GM19035 (cell line): ENCODE data around the gene RFK.

Source experiments
- ATAC-seq: cut with Tn5 transposase; IDR thresholded peaks from one replicate; pipeline ENCODE4 v1.9.1; 2021; ENCODE audit not compliant: unreplicated experiment

Gene RFK

DNA sequence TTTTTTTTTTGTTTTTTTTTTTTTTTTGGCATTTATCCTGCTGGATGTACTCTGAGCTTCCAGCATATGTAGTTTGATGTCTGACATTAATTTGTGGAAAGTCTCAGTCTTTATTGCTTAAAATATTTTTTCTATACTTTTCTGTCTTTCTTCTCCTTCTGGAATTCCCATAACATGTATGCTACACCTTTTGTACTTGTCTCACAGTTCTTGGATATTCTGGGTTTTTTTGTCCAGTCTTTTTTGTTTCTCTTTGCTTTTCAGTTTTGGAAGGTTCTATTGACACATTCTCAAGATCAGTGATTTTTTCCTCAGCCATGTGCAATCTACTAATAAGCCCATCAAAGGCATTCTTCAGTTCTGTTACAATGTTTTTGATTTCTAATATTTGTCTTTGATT lies 19.4 kb upstream of the RFK start:
- ATAC-seq: no peak

DNA sequence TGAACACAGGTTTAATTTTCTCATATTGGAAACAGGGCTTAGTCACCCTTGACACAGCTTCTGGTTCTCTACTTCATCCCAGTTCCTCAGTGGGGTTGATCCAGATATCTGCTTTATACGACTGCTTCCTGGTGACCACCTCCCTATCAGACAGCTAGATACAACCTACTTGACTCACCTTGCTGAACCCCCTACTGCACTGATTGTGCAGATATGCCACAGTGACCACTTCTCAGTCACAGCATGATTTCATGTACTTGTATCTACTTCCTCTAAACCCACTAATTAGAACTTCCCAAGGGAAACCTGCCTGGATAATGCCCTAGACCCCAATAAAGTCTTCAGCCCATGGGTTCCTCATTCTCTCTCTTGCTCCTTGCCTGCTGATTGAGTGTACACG lies 18.4 kb upstream of the RFK start:
- no peak for ATAC-seq

DNA sequence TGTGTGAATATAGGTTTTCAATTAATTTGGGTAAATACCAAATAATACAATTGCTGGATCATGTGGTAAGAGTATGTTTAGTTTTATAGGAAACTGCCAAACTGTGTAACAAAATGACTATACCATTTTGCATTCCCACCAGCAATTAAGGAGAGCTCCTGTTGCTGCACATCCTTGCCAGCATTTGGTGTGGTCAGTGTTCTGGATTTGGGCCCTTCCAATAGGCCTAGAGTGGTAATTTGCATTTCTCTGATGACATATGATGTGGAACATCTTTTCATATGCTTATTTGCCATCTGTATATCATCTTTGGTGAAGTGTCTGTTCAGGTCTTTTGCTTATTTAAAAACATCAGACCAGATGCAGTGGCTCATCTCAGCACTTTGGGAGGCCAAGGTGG lies 11.6 kb upstream of the RFK start:
- no peak for ATAC-seq

DNA sequence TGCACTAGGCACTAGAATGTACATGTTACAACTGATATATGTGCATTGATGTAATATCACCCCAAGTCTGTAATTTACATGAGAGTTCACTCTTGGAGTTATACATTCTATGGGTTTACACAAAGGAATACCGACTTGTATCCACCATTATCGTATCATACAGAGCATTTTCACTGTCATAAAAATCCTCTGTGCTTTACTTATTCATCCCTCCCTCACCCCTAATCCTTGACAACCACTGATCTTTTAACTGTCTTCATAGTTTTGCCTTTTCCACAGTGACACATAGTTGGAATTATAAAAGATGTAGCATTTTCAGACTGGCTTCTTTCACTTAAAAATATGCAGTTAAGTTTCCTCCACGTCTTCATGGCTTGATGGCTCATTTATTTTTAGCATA lies 11.1 kb upstream of the RFK start:
- no peak for ATAC-seq

DNA sequence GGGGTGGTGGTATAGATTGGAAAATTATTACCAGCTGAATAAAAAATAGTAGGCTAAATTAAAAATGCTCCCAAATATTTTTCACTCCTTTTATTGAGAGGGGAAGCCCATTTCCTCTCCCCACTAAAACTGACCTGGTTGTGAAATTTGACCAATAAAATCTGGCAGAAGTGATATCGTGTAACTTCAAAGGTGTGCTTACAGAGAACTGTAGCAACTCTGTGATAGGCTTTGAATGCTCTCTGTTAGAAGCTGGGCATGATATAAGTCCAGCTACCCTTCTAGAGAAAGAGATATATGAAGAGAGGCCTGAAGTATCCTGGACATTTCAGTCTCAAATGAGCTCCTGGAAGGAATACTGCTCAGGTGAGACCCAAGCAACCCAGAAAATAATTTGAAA lies 10.2 kb upstream of the RFK start:
- ATAC-seq: no peak

DNA sequence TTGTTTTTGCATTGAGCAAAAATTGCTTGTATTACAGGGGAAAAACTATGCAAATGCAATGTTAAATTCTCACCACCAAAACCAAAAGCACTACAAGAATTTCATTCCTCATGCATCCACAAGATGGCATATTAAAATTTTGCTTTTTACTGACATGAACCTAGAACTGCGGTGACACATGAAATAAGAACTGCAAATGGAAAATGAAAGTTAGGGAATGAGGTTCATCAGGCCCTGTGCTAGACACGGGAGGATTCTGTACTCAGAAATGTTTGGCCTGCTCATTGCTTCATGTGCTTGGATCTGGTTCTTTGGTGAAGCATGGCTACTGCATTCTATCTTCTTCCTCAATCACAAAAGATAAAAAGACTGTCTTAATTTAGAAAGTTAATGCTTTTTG lies 9.1 kb upstream of the RFK start:
- ATAC-seq: peak; percentile 89

DNA sequence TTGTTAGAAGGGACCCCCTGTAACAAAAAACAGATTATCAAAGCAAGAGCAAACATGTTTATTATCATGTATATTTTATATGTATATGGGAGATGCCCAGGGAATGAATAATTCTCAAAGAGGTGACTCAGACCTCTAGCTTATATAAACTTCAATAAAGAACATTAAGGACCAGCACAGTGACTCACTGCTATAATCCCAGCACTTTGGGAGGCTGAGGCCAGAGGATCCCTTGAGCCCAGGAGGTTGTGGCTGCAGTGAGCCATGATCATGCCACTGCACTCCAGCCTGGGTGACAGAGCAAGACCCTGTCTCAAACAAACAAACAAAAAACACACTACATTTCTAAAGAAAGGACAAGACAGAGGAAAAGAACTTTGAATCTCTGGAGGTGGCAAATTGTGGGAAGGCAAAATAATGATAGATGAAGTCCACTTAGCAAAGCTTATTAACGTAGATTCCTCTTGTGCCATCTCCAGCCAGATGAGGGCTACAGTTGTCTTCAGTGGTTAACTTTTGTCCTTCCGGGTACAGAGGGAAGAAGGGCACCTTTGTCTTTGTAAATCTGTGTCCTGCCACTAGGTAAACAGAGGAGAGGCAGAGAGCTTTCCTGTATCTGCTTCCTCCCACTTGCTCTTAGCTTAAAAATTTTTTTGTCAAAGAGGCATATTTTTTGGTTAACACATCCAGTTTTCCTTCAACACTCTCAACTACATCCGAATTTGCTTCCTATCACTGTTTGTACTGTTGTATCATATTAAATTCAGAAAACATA lies 7.5 kb upstream of the RFK start:
- no peak for ATAC-seq

DNA sequence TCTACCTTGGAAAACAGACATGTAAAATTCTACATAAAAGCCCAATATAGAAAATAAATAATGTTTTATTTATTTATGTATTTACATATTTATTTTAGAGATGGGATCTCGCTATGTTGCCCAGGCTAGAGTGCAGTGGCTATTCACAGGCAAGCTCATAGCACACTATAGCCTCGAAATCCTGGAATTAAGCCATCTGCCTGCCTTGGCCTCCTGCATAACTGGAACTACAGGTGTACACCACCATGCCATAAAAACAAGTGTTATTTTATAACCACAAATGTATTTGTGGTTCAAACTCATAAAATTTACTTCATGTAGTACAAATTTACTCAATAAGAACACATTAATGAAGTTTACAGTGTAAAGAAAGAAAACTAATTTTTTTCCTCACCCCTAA lies 7.0 kb upstream of the RFK start:
- ATAC-seq: no peak

DNA sequence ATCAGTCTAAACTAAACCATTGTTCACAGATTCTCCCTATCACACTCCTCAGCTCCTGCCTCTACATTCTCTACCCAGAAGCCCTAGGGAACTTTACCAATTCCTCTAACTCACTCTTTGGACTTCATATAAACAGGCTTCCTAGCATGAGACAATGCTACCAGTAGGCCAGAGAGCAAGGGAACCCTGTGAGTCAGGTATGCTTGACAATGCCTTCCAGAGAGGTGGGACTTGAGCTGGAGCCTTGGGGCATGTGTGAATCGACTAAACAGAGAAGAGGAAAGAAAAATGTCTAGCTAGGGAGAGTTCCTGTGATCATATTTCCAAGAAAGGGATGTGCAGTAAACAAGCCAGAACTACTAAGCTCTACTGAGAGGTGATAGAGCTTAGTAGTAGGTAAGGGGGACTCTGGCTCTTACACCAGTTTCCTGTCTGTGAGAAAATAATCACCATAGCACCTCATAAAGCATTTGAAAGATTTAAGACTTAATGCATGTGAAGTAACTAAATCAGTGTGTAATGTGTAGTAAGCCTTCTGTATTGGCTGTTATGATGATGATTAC lies 6.4 kb upstream of the RFK start:
- no peak for ATAC-seq

DNA sequence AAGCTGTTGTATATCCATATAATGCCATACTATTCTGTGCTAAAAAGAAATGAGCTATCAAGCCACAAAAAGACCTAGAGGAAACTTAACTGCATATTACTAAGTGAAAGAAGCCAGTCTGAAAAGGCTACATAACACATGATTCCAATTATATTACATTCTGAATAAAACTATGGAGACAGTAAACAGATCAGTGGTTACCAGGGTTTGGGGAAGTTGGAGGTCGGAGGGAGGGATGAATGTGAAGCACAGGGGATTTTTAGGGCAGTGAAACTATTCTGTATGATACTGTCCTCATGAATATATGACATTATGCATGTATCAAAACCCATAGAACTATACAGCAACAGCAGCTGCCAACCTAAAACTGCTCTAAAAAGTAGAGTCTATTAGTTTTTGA lies 5.6 kb upstream of the RFK start:
- no peak for ATAC-seq

DNA sequence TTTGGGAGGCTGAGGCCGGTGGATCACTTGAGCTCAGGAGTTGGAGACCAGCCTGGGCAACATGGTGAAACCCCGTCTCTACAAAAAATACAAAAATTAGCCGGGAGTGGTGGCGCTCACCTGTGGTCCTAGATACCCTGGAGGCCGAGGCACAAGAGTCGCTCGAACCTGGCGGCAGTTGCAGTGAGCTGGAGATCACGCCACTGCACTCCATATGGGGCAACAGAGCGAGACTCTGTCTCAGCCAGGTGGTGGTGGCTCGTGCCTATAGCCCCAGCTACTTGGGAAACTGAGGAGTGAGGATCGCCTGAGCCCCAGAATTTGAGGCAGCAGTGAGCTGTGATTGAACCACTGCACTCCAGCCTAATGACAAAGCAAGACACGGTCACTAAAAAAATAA lies 2.4 kb upstream of the RFK start:
- ATAC-seq: no peak

DNA sequence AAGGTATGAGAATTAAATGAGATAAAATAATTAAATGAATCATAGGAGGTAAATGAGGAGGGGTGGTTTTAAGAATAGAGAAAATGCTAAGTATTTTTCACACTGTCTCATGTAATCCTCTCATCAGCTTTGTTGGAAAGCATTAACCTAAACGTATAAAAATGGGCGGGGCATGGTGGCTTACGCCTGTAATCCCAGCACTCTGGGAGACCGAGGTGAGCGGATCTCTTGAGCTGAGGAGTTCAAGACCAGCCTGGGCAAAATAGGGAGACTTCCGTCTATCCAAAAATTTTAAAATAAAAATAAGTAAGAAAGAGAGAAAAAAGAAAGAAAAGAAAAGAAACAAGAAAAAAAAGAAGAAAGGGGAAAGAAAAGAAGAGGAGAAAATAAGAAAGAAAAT lies 1.9 kb upstream of the RFK start:
- ATAC-seq: no peak

DNA sequence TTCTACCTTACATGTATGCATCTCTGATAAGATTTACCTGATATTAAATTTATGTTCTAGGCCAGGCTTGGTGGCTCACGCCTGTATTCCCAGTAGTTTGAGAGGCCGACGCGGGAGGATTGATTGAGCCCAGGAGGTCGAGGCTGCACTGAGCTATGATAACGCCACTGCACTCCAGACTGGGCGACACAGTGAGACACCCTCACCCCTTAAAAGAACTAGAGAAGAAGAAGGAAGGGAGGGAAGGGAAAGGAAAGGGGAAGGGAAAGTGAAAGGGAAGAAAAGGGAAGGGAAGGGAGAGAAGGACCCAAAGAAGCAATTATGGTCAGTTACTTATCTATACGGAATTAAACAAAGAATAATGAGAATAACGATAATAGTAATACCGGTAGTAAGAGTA lies 1.2 kb upstream of the RFK start:
- ATAC-seq: no peak

DNA sequence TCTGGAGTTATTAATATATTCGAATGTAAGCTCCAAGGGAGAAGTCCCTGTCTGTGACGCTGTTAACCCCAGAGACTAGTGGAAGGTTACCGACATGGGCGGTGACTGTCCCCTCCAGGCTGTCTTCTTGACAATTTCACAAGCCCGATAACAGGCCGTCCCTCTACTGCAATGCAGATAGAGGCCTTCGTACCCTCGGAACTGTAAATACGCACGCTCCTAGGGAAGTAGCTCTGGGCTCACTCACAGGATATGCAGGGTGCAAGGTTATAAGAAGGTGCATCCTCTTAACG lies 680 bp upstream of the RFK start:
- peak; percentile 43 for ATAC-seq

DNA sequence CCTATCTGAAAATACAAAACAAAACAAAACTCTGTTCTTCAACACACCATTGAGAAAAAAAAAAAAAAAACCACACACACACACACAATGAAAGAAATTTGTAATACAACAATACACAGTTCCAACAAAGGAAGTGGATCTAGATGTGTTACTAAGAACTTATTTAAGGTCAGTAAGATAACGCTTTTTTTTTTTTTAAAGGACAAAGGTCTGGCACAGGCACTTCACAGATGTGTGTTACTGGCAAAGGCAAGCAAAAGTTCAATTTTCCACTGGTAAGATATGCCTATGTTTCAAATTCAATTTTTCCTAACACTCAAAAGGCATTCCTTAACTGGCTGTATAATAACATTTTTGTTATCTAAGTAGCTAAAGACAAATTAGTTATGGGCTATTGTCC lies 3.6 kb downstream of the RFK start:
- ATAC-seq: no peak

DNA sequence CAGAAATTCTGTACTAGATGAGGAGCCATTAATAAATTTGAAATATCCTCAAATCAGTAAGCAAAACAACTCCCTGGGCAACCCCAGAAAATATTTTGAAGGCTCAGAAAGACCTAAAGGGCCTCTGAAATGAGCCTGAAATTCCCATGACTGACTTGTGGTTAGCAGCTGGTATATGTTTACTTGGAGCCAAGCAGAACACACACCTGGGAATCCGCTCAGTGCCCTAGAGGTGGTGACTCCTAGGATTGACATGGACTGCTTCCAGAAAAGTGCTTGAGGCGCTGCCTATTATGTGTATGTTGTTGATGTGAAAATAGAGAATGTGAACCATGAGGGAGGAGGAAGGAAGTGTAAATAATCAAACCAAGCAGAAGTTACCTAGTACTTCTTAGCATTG lies 14.7 kb downstream of the RFK start:
- no peak for ATAC-seq

DNA sequence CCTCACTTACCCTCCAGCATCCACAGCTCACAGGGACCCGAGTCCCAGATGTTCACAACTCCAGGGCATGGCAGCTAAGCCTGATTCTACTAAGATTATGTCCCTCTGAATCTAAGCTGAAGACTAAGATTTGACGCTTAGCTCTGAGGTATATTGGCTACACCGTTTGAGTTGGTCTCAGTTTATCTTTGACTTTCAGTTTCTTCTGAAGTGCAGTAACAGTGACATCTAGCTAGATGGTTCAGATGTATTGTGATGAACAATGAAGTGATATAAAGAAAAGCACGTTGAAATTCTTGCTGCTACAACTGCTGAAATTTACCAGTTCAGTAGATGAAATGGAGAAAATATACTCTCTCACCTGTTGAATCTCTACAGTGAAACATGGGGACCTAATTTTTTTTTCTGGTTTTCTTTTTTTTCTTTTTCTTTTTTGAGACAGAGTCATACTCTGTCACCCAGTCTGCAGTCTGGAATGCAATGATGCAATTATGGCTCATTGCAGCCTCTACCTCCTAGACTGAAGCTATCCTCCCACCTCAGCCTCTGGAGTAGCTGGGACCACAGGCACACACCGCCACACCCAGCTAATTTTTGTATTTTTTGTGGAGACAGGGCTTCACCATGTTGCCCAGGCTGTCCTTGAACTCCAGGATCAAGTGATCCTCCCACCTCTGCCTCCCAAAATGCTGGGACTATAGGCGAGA lies 15.7 kb downstream of the RFK start:
- ATAC-seq: no peak

DNA sequence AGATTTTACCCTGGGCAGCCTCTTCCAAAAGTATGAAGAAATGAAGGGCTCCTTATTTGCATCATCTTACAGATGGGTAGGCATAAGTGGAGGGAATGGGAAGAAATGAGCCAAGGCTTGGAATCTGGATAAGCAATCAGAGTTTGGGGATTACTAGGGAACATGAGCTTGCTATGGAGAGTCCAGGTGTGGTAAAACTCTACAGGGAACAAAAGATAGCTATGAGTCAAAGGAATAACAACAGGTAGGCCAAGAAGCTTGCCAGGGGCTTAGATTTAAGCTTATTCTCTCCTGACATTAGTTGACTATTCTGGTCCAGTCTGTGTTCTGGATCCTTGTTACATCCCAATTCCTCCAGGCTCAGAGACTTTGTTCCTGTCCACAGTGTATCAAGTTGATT lies 16.4 kb downstream of the RFK start:
- no peak for ATAC-seq

DNA sequence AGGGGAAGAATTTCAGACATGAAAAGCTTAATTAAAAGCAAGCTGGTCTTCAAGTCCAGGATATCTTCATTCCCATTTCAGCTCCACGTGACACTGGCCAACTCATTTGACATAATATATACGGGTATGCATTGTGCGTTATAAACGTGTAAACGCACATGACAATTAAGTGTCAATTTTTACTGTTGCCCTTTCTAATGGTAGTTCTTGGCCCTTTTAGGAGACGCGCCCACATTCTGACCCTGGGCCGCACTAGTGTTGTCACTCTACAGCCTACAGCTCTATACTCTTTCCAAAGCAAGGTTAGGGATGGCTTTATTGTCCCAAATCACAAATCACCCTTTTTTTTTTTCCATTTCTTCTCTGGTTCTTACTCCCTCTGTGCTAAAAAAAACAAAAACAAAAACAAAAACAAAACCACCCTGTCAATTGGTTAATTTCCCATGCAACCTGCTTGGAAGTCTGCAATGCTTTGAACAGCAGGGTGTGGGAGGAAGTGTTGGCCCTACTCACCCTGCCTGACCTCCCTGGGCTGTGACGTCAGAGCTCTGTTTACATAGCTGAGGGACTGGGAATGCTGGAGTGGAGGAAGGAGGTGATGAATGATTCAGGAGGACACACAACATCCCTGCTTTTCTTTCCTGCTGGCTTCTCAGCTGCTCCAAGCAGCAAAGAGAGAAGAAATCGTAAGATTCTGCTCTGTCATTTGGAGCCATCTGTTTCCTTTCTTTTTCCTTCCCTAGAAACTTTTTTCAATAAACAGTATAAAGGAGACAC lies 19.3 kb downstream of the RFK start:
- ATAC-seq: no peak

DNA sequence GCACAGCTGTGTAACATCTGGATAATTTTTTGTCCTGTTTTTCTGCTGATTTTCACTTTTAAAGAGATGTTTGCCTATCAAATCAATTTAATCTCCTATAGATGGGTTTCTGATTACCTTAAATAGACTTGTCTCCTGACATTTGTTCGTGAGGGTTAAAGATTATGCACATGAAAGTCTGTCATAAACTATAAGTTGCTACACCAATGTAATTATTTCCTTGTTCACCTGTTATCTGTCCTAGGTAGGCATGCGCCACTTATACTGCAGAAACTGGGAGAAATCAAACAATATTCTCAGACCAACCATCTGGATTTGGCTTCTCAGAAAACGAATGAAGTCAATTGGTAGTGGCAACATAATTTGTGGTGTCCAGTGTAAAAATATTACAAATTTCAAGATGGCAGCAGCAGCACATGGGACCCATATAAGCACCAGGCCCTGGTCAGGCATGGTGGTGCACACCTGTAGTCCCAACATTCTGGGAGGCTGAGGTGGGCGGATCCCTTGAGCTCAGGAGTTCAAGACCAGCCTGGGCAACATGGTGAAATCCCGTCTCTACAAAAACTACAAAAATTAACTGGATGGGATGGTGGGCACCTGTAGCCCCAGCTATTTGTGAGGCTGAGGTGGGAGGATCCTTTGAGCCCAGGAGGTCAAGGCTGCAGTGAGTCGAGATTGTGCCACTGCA lies 20.3 kb downstream of the RFK start:
- ATAC-seq: no peak

DNA sequence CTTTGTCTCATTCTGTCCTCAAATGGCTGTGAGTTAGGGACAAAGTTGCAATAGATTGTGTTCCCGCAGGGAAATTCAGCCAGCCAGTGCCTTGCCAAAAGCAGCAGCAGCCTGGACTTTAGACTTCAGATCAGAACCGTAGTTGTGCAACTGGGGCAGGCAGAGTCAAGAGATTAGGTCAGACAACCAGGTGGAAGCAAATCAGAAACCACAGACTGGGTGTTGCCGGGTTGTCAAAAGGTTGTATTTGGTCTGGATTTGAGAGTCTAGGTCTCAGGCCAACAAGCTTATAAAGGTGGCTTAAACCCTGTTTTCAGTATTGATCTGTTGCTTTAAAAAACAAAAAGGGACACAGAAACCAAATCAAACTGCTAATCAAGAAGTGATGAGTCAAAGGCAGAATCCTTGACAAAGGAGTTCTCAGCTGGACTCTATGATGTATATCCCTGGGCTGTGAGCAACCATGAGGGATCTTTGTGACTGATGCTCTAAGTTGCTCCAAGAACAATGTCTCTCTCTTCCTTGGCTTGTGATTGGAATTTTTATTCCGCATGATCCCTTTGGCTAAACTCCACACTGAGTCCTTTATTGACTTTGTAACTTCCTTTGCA lies 20.9 kb downstream of the RFK start:
- no peak for ATAC-seq
